Measurements from ENCODE around the gene CPT1A.

DNA sequence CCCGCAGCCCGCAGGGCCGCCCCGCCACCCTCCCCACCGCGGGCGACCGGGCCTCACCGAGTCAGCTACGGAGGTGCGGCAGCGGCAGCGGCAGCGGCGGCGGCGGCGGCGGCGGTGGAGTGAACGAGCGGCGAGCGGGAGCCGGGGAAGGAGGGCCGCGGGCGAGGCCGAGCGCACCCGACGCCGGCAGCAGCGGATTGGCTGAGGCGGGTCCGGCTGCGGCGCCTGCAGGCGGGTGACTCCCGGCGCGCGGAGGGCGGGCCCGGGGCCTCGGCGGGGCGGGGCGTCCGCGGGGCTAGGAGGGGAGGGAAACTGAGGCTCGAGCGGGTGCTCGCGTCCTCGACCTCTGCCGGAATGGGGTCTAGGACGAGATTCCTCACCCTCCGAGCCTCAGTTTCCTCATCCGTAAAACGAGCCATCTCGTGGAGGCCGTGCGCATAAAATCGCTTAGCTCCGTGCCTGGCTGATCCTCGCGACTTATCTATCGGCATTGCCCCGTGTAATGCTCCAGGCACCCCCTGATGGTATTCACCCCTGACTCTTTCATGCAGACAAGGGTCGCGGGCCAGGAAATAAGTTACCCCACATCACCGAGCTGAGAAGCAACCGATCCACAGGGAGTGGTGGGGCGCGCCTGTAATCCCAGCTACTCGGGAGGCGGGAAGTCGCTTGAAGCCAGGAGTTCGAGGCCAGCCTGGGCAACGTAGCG is at the start of gene CPT1A:
- TF ChIP-seq POLR2A (IDR thresholded peaks at IDR 0.05): peak; percentile 70 to 86
- TF ChIP-seq, protein P1, sequence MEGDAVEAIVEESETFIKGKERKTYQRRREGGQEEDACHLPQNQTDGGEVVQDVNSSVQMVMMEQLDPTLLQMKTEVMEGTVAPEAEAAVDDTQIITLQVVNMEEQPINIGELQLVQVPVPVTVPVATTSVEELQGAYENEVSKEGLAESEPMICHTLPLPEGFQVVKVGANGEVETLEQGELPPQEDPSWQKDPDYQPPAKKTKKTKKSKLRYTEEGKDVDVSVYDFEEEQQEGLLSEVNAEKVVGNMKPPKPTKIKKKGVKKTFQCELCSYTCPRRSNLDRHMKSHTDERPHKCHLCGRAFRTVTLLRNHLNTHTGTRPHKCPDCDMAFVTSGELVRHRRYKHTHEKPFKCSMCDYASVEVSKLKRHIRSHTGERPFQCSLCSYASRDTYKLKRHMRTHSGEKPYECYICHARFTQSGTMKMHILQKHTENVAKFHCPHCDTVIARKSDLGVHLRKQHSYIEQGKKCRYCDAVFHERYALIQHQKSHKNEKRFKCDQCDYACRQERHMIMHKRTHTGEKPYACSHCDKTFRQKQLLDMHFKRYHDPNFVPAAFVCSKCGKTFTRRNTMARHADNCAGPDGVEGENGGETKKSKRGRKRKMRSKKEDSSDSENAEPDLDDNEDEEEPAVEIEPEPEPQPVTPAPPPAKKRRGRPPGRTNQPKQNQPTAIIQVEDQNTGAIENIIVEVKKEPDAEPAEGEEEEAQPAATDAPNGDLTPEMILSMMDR (IDR thresholded peaks at IDR 0.05 in 4 of 5, conservative IDR thresholded peaks at IDR 0.05 in 1 of 5): no peak
